HG02938 (cell line): ENCODE measurements around the gene TMEM69.
"Not testable (repeated sequence)": the region's sequence is repeated elsewhere in the genome, so short reads cannot be mapped to it uniquely, and the experiment has no call there.

ENCODE experiments used
- ATAC-seq: cut with Tn5 transposase; IDR thresholded peaks from one replicate; pipeline ENCODE4 v1.9.1; 2021; ENCODE audit warnings: mild to moderate bottlenecking, moderate library complexity; ENCODE audit not compliant: unreplicated experiment

The TMEM69 gene, protein sequence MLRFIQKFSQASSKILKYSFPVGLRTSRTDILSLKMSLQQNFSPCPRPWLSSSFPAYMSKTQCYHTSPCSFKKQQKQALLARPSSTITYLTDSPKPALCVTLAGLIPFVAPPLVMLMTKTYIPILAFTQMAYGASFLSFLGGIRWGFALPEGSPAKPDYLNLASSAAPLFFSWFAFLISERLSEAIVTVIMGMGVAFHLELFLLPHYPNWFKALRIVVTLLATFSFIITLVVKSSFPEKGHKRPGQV

DNA sequence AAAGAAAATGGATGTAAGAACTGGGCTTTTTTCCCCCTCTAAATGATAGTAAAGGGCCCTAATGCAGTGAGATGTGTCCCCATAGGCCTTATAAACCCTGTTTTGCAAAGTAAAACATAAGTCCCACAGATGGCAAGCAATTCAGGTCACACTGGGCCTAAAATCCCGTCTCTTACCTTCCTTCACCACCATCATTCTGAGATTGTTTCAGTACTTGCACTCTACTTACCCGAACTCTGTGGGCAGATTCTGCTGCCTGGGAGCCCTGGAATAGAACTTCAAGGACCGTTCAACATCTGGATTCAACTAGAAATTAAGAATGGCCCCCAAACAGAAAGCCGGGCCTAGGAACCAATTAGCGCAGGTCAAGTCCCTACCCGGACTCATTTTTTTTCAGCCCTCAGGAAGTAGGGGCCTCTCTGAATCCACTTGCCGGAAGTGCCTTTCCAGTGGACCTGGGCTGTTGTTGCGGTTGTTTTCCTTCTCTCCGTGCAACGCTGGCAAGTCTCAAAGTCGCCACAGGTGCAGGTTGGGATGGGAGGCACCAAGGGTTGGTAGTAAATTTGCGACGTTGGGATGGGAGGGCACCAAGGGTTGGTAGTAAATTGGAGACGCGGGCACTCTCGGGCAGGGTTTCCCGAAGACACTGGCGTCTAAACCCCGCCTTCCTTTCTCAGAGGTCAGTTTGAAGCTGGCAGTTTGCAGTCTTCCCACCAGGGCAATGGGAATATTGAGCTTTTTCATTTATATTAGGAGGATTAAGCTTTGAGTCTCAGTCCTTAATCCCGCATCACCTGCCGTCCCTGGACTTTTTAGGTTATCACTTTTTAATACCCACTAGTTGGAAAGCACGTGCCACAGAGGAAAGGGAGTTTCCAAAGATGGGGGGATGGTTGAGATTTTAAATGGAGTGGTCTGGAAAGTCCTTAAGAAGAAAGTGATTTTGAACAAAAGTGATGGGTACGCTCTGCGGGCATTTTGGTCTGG, at the start of gene TMEM69:
TSS of gene TMEM69 (plus strand) at position 428 of the 987 bp plus-strand sequence. CDS start 2,888 bp downstream, outside the sequence.
- no peak for ATAC-seq

DNA sequence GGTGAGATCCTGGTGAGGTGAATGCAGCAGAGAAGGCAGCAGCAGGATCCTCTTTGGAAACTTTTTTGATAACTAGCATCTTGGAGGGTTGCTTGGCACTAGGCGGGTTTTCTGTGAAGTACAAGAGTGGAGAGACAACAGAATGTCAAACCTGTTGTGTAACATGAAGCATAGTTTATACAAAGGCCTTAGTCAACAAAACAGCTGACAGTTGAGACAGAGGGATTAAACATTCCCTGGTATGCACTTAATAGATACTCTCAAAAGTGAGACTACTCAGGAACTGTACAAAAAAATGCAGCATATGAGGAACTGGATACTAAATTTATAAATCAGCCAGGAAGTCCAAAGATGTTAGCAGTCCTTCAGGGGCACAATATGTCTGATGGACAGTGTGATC, 47.7 kb upstream of the TMEM69 start:
- no peak for ATAC-seq

DNA sequence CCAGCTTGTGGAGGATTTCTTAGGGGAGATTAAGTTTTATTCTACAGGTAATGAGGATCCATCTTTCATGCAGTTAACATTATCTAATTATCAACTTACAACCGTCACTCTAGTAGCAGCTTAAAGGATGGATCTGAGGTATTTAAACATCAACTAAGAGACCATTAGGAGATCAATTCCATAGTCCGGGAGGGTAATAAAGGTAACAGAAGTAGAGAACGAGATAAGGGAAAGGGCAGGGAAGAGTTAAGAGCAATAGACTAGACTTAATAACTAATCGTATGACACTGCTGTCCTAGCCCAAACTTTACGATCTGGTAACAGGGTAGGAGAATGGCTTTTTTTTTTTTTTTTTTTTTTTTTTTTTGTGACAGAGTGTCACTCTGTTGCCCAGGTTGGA, 44.7 kb upstream of the TMEM69 start:
- no peak for ATAC-seq

DNA sequence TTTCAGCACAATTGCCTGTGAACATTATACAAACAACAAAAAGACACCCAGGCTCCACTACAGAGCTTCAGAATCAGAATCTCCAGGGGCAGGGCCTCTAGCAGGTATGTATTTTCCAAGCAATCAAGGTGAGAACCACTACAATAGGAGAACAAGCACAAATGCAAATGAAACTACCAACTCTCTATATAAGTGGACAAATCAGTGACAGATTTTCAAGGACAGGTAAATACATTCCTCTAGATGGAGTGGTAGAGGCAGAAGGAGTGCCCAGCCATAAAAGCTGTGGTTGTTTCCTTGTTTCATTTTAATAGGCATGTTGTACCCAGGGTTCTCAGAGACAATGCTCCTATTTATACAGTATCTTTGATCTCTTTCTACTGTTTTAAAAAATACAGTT, 44.0 kb upstream of the TMEM69 start:
- no peak for ATAC-seq

DNA sequence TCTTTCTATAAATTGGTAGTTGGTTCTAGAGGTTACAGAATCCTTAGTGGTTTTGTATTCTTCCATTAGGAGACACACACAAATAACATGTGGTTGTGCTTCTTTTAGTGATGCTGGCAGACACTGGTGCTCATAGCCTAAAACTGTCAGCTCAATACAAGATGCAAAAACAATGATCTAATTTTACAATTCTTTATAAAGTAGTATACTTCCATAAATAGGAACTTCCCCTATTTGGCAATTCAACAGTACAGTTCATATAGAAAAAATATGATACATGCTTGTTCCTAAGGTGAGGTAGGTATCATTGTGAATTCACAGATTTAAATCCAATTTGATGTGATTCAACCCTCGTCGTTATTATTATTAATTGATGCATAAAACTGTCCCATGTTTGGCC, 43.3 kb upstream of the TMEM69 start:
- ATAC-seq, result no peak

DNA sequence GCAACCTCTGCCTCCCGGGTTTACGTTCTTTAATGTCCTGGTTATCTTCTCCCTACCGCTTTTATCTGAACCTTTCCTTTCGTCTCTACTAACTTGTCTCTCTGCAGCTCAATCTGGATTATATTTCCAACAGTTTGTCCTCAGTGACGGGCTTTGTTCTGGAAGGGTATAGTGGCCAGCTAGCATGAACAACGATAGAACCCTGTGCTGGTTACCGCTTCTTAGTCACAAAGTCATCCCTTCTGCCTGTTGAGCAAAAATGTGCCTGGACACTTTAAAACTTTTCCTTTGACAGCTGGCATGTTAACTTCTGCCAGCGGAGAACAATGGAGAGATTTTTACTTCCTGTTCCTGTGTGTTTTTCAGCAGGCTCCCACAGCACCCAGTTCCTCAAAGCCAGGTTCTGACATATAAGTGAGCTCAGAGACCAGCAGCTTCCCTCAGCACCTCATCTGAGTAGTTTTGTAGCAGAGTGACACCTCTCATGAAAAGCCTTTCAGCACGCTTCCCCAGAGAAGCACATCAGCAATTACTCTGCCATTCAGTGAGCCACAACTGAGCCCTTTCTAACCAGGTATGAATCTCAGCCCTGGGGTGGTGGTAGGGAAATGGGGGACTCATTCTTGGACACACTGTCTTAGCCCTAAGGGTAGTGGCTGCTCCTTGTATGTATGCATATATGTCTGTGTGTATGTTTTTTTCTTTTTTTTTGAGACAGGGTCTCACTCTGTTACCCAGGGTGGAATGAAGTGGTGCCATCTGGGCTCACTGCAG, 40.5 kb upstream of the TMEM69 start:
- no peak for ATAC-seq

DNA sequence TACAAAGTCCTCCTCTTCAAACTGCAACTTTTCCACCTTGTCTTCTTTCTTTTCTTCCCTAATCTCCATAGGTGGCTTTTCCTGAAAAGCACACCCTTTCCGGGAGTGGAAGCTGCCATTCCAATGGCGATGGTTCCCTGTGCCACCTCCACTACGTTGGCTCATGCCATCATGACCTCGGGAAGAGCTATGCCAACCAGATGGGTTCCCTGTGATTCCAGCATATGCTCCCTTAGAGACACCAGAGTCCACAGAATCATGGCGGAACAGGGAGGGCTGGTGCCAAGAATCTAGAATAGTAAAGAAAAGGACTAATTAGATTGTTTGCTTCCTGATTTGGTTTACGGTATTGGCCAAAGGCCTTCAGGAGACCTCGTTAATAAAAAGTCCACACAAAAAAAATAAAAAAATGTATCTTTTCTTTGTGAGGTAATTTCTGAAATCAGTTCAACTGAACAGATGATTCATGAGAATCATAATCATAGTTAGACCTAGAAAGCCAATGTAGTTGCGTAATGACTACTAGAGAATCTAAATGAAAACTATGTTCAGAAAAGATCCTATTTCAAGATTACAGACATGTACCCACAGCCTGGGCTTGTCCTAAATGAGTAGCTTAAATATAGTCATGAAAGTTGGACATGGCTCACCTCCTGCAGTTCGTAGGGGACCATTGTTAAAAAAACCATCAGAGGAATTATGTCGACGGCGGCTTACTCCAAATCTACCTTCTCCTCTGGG, 33.3 kb upstream of the TMEM69 start:
- no peak for ATAC-seq

DNA sequence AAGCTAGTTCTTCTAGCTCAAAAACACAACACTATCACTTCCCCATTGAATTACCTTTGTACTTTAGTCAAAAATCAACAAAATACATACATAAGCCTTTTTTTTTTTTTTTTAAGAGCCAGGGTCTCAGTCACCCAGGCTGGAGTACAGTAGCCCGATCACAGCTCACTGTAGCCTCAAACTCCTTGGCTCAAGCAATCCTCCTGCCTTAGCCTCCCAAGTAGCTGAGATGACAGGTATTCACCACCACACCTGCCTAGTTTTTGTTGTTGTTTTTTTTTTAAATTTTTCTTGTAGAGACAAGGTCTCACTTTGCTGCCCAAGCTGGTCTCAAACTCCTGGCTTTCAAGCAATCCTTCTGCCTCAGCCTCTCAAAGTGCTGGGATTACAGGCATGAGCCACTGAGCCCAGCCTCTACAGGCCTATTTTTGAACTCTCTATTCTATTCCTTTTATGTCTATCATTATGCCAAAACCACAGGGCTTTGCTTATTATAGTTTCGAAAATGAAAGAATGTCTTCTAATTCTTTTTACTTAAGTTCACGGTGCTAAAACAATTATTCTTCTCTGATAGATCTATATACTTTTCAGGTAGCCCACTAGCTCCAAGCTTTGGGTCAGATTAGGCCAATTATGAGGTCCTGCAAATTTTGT, 31.3 kb upstream of the TMEM69 start:
- no peak for ATAC-seq

DNA sequence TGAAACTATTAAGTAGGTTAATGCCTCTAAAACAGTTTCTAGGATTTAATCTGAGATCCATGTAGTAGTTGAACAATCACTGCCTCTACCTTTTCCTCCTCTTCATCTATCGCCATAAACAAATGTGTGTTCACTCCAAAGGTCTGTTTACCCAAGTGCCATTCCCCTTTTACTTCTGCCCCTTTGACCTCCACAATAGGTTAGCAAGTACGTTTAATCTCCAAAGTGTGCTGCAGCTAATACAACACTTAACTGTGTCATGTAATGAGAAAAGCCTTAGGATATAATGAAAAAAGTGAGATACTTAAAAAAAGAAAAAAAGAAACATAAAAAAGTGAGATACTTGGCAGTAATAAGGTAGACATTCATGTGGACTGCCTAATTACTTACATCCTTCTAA, 29.8 kb upstream of the TMEM69 start:
- ATAC-seq, result no peak

DNA sequence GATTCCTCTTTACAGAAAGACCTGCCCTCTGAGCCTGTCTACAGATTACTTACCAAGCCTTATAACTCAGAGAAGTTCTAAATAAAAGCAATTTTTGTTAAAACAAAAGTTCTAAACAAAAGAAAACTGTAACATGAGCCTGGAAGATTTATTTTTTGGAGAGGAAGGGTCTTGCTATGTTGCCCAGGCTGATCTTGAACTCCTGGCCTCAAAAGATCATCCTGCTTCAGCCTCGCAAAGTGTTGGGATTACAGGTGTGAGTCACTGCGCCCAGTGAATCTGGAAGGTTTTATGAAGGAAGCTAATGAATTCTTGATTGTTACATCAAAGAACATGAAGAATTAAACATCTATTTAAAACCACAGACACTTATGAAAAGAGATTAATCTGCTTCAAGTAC, 28.8 kb upstream of the TMEM69 start:
- no peak for ATAC-seq

DNA sequence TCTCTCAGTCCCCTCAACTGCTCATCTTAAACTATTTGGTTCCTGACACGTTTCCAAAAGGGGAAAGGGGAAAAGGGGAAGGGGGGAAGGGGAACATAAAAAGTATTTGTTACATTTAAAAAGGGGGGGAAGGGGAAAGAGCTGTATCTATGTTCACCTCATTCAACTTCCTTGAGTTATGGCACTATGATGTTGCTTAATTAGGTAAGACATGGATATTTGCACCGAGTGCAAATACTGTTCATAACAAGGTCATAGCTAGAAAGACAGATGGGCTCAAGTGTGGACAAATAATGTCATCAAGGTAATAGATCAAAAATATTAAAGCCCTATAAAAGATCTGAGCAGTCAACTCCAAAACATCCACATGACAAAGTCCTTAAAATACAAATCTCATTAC, 27.6 kb upstream of the TMEM69 start:
- ATAC-seq, result no peak

DNA sequence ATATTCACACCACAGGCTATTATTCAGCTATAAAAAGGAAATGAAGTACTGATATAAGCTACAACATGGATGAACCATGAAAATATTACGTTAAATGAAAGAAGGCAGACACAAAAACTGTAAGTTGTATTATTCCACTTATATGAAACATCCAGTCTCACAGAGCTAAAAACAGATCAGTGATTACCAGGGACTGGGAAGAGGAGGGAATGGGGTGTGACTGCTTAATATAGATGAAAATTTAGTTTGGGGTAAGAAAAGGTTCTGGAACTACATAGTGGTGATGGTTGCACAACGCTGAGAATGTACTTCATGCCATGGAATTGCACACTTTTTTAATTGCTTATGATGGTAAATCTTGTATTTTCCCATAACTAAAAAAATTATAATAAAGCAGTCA, 21.1 kb upstream of the TMEM69 start:
- no peak for ATAC-seq

DNA sequence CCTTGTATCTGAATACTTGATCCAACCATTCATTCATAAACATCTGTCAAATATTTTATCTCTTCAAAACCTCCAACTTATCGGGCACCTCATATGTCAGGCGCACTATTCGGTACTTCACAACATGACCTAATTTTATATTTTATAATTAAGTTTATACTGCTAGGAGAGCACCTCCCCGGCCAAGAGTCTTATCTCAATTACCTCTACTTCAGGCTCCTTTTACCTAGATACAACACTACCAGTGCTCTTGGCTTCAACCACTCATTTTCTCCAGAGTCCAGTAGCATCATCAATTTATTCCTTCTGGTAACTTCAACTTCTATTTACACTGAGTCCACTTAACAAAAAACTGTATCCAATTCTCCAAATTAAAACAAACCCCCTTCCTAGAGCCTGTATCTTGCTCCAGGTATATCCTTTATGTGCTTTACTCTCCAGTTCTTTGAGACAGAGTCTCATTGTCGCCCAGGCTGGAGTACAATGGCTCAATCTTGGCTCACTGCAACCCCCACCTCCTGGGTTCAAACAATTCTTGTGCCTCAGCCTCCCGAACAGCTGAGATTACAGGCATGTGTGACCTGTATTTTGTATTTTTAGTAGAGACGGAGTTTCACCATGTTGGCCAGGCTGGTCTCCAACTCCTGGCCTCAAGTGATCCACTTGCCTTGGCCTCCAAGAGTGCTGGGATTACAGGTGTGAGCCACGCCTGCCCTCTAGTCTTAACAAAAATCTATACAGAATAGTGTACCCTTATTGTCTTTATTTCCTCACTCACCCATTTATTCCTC, 20.5 kb upstream of the TMEM69 start:
- no peak for ATAC-seq

DNA sequence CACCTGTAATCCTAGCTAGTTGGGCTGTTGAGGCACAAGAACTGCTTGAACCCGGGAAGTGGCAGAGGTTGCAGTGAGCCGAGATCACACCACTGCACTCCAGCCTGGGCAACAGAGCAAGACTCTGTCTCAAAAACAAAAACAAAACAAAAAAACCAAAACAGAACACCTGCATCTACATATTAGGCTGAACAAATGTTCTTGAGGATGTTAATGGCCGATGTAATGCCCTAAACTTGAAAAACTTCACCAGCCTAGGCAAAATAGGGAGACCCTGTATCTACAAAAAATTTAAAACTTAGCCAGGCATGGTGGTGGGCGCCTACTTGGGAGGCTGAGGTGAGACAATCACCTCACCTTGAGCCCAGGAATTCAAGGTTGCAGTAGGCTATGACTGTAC, 19.5 kb upstream of the TMEM69 start:
- ATAC-seq, result no peak

DNA sequence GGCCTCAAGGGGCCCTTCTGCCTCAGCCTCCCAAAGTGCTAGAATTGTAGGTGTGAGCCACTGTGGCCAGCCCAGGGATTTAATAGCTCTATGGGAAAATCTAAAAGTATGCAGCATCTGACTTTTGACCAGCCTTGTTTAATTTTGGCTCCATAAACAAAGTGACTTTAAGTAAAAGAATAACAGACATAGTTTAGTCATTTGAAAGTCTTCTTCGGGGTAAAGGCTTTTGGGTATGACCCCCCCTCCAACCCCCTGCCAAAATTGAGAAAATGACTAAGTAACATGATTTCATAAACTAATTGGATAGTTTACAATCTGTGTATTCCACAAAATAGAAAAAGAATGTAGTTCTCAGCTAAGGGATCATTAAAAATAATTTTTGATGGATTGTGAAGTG, 18.6 kb upstream of the TMEM69 start:
- no peak for ATAC-seq

DNA sequence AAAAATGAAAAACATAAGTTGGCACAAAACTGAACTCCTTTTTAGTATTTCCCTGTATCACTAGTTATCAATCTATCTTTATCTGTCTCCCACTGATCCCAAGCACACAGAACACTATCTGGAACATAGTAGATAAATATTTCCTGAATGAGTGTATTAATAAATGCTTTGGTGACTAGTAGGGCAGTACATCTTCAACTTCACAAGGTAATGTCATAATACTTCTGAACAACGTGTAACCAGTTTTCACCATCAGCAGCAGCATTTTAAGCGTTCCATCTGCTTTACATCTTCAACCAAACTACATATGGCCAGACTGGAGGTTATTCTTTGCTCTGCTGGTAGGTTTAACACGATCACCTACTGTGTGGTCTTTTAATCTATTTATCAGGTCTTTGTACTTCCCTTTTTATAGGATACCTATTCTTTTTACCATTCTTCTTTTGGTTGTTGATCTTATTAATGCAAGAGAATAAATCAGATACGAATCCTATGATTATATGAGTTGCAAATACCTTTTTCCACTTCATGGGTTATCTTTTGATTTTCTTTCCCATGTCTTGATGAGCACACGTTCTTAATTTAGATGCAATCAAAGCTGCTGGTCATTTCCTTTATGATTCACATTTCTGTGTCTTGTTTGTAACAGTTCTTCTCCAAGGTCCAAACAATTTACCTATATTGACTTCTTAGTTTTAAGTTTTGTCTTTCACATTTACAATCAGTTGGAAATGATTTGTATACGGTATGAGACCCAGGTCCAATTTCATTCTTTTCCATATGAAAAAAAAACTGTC, 17.9 kb upstream of the TMEM69 start:
- no peak for ATAC-seq

DNA sequence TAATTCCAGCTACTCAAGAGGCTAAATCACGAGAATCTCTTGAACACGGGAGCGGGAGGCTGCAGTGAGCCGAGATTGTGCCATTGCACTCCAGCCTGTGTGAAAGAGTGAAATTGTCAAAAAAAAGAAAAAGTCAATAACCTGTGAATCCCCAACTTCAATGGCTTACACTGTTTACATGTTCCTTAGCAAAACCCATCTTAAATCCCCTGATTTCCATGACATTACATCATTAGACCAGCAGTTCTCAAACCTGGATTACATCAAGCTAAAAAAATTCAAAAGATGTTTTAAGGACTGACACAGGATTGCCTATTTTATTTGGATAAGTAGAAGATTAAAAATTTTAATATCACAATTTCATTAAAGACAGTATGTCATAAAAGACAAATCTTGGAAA, 14.0 kb upstream of the TMEM69 start:
- no peak for ATAC-seq

DNA sequence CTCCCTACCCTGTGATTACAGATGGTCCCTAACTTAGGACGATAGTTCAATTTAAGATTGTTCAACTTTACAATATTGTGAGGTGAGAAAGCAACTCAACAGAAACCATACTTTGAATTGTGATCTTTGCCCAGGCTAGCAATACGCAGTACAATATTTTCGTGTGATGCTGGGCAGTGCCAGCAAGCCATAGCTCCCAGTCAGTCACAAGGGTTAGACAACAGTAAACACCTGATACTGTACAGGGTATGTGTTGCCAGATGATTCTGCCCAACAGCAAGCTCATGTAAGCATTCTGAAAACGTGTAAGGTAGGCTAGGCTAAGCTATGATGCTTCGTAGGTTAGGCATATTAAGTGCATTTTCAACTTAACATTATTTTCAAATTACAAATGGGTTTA, 13.5 kb upstream of the TMEM69 start:
- ATAC-seq, result no peak

DNA sequence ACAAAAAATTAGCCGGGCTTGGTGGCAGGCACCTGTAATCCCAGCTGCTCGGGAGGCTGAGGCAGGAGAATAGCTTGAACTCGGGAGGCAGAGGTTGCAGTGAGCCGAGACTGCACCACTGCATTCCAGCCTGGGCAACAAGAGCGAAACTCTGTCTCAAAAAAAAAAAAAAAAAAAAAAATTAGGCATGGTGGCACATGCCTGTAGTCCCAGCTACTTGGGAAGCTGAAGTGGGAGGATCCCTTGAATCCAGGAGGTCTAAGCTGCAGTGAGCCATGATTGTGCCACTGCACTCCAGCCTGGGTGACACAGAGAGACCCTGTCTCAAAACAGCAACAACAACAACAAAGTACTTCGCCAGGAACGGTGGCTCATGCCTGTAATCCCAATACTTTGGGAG, 11.4 kb upstream of the TMEM69 start:
- not testable (repeated sequence) for ATAC-seq
